Measurements from ENCODE around the gene RAD21L1.
"Not testable (repeated sequence)": the region's sequence is repeated elsewhere in the genome, so short reads cannot be mapped to it uniquely, and the experiment has no call there.

Gene RAD21L1

DNA sequence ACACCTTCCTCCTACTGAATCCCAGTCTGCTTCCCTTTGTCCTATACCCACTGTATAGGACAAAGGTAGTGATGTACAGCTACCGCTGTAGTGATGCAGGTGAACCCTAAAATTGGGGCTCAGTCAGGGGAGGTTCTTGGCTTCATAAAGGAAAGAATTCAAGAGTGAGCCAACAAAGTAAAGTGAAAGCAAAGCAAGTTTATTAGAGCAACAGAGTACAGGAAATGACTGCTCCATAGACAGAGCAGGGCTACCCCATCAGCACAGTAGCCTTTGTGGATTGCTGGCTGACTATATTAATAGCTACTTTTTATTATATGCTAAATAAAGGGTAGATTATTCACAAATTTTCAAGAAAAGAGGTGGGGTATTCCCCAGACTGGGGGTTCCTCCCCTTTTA lies 25.9 kb upstream of the RAD21L1 start:
- no peak for FAIRE-seq

DNA sequence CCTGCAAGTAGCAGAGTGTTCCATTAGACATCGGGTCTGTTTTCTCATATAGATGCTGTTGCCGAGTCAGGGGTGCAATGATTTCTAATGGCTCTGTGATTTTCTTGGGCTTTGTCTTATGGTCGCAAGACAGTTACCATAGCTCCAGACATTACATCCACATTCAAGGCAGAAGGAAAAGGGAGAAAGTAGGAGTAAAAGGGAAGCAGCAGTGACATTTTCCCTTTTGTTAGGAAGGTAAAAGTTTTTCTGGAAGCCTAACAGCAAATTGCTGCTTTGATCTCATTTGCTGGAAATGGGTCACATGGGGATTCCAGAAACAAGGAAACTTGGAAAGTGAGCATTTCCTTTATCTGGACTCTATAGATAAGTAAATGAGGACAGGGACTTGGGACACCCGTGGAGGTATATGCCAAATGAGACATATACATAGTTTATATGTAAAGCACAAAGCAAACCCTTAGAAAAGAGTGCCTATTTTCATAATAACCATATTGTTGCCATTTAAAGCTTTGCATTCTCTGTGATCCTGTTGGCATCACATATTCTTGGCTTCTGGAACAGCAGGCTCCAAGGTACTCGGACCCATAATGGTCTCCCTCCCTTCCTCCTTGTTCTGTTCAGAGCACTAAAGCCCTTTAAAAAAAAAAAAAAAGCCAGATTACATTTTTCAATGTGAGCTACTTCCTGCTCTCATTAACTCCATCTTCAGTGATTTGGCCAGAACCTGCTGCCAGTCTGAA lies 22.9 kb upstream of the RAD21L1 start, which contains the start of gene C20orf202:
TSS of gene C20orf202 (plus strand) at position 693 of the 743 bp plus-strand sequence. CDS start 132 bp downstream, outside the sequence.
- FAIRE-seq, result no peak

DNA sequence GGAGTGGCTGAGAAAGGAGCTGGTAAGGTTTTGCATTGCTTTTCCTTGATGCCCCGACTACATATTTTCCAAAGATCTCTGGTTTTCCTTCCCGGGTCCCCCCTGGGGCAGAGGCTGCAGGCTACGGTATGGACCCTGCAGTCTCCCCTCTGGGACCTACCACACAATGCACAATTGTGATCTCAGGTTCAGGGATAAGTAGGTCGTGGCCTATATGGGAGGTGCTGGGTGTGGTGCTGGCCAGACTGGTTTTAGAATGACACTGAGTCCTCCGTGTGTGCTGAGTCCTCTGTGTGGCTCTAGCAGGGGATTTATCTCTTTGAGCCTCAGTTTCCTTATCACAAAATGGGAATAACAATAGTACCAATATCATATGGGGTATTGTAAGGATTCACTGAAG lies 22.2 kb upstream of the RAD21L1 start:
- no peak for FAIRE-seq

DNA sequence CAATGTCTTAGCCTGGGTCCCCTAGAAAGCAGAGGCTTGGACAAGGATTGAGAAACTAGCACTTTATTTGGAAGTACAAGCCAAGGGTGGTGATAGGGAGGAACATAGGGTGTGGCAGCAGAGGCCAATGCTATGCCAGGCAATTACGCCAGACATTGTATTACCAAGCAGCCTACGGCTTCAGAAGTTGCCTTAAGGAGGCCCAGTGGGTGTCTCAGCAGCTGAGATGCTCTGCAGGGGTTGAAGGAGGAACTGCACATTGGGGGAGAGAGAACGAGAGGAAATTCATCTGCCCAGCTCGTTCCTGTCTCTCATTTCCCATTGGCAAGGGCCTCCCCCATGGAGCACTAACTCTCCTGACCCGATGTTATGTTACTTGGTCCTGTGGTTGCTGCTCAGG lies 21.7 kb upstream of the RAD21L1 start:
- FAIRE-seq, result no peak

DNA sequence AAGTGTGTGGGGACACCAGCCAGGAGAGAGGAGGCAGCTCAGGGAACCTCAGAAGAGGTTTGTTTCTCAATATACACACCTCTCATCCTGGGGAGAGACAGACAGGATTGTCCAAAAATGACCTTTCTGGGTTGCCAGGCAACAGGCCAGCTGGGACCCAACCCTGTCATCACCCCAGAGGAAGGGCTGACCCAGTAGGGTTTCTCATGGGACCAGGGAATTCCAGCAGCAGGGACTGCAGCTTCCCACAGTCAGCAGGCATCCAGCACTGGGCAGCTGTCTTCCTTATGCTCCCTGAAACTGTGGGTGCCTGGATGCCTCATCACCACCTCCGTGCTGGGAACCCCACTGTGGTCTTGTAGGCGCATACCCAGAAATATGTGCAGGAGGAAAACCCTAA lies 21.3 kb upstream of the RAD21L1 start:
- FAIRE-seq, result no peak

DNA sequence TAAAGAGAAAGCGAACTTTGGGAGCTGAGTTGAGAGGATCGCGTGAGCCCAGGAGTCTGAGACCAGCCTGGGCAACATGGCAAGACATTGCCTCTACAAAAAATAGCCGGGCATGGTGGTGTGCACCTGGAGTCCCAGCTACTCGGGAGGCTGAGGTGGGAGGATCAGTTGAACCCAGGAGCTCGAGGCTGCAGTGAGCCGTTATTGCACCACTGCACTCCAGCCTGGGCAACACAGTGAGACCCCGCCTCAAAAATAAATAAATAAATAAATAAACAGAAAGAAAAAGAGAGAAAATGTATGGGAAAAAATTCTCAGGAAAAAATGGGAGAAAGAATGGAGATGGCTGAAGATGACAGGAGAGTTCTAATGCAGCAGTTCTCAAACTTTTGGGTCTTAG lies 20.0 kb upstream of the RAD21L1 start:
- no peak for FAIRE-seq

DNA sequence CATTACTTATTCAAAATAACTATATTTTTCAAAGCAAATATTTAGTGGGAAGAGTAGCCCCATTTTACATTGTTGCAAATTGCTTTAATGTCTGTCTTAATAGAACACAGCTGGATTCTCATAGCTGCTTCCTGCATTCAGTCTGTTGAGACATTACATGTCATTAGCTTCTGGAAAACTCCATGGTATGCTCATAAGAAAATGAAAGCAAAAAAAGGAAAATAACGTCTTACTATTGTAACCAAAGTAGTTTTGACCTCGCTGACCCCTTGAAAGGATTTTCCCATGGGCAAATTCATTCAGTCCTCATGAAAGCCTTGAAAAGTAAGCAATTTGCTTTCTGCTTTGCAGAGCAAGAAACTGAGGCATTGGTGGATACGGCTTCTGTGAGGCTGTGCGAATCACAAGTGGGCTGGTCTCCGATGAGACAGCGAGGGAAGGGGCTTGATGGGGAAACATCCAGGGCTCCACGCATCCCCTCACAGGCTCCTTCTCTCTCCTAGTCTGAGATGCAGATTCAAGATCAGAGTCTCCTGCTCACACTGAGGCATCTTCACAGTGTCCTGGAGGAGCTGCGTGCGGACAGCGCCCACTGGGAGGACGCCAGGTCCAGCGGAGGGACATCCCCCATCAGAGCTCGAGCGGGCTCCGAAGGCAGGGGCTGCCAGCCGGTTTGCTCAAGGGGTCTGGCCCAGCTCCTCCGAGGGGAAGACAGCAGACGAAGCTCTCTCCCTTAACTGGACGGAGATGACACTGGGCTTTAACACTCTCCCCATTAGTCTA lies 19.3 kb upstream of the RAD21L1 start:
- no peak for FAIRE-seq

DNA sequence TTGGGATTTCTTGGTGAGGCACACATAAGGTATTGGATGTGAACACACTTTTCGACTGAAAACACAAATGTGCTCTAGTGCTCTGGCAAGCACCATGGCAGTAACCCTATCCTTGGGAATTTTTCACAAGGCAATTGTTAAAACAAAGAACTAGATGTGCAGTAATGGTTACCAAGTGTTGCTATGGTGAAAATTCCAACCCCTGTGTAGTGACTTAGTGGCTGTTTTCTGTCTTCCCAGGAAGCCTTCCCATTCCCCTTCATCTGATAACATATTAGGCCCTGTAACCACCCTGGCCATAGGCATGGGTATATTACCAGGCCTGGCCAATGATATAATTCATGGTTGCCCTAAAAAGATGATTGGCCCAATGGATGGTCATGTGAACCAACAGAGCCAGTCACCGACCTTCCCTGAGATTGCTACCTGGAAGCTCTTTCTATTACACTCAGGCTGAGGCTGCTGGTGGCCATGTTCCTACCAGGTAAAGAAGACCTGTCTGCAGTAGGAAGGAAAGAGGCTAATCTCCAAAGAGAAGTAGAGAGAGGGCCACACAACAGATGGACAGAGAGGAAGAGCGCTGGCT lies 18.5 kb upstream of the RAD21L1 start:
- no peak for FAIRE-seq

DNA sequence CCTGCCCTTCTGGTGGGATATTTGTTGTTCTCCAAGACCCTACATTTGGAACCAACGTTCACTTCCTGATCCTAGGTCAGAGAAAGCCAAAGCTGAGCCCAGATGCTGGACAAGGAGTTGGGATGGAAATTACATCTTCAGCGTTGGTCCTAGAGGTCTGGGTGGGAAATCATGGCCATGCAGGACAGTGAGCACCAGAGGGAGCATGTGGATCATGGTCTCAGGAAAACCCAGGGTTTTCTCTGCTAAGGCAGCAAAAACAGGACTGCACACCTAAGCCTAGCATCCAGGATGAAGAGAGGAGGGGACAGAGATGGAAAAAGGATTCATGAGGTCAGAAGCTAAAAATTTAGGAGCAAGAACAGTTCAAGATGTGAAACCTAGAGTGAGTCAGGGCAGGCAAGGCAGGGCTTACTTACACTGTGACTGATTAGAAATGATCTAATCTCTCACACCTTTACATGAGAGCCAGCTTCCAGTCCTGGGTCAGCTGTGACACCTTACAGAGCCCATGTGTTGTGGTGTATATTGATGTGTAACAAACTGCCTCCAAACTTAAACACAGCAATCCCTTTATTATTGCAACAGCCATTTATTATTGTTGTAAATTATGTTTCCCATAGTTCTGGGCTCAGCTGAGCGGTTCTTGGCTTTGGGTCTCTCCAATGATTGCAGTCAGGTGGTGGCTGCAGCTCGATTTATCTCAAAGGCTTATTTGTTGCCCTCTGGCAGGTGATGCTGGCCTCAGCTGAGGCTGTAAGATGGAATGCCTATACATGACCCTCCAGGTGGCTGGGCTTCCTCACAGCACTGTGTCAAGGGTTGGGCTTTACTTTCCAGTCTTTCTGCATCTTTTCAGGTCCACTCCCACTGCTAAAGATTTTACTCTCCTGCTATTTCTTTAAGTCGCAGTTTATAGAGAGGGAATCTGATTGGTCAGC lies 16.1 kb upstream of the RAD21L1 start:
- FAIRE-seq, result no peak

DNA sequence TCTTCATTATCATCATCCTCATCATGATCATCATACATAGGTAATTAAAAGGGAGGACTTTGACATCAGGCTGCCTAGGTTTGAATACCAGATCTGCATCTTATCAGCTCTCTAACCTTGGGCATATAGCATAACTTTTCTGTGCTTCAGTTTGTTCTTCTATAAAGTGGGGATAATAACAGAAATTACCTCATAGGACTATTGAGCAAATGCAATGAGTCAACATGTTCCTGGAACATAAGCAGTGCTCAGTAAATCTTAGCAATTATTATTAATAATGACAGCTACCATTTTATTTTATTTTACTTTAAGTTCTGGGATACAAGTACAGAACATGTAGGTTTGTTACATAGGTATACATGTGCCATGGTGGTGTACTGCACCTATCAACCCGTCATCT lies 15.3 kb upstream of the RAD21L1 start:
- FAIRE-seq, result no peak

DNA sequence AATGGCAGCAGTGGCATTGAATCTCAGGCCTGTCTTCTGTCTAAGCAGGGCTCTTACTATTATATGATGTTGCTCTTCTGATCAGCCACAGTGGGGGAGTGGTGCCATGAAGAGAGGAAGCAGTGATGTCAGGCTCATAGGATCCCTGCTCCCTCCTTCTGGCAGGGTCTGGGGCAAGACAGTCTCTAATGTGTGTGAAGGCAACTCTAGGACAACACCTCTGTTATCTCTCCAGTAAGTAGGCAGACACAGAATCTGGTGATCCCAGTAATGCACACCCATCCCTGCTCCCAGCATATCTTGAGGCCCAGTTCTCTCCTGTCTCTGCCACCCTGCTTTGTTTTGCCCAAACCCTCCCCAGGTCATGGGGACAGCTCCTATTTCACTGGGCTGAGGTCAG lies 13.8 kb upstream of the RAD21L1 start:
- no peak for FAIRE-seq

DNA sequence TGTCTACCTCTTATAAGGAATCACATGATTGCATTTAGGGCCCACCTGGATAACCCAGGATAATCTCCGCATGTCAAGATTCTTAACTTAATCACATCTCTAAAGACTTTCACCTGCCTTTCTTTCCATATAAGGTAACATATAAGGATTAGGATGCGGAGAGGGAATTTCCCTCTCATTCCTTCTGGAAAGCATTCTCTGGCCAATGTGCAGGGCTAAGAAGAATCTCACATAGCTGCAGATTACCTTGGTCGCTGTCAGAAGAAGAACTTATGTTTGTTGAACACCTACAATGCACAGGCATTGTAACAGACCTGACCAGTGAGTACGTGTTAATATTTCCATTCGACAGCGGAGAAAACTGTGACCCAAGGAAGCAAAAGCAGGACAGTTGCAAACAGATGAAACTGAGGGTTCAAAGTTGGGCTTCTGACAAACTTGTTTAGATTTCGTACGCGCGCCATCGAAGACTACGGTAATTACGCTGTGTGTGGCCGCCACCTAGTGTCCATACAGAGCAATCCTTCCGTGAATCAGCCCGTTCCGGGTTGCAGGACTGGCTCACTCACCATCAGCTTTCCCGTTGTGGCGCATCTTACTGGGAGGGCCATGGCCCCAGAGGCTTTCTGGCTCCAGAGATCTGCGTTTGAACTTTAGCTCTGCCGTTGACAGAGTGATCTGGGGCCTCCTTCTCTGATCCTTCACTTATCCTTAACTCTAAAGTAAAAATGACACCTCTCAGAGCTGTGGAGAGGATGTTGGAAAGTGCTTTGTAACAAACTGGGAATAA lies 13.0 kb upstream of the RAD21L1 start:
- FAIRE-seq, result no peak

DNA sequence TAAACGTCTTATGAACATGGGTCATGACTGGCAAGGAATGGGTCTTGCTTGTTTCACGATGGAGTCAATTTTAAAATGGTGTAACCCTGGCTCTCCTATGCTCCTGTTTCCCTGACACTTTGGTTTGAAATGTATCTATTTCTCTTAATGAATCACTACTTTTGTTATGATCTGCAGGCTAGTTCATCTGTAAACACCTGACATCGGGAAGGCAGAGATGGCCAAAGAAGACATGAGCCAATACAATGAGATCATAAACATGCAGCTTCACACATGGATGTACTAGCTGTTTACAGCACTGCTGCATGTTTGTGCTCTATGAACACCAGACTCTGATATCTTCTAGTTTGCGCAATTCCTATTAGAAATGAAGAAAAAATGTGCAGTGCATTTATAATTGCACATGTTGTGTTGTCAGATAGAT lies 11.0 kb upstream of the RAD21L1 start:
- FAIRE-seq, result no peak

DNA sequence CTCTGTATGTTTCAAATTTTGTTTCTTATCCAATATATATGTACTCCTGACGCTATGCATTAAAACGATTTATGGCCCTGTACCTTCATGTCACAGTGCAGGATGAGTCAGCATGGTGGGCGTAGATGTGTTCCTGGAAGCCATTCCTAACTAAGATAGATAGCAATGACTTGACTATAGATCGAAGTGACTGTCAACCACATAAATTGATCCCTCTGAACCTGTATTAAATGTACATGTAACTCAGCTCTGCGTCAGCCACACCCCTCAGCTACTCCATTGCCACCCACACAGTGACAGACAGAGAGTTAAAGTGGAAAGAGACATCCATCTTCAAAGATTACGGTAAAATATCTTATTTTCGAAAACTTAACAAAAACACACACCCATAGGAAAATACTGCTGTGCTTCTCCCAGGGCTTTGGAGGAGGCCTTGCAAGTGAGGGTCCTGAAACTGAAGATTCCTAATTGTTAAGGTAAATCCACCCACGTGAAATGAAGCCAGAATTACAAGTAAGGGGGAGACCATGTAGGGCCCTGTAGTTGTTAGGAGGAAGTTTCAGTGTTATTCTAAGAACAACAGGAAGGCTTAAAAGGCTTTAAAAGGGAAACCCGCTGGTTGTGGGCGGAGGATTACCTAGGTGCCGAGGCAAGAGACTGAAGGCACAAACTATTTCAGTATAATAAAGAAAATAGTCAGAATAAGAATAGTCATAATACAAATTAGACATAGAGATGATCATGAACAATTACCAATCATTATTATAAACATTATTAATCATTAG lies 10.3 kb upstream of the RAD21L1 start:
- FAIRE-seq, result no peak

DNA sequence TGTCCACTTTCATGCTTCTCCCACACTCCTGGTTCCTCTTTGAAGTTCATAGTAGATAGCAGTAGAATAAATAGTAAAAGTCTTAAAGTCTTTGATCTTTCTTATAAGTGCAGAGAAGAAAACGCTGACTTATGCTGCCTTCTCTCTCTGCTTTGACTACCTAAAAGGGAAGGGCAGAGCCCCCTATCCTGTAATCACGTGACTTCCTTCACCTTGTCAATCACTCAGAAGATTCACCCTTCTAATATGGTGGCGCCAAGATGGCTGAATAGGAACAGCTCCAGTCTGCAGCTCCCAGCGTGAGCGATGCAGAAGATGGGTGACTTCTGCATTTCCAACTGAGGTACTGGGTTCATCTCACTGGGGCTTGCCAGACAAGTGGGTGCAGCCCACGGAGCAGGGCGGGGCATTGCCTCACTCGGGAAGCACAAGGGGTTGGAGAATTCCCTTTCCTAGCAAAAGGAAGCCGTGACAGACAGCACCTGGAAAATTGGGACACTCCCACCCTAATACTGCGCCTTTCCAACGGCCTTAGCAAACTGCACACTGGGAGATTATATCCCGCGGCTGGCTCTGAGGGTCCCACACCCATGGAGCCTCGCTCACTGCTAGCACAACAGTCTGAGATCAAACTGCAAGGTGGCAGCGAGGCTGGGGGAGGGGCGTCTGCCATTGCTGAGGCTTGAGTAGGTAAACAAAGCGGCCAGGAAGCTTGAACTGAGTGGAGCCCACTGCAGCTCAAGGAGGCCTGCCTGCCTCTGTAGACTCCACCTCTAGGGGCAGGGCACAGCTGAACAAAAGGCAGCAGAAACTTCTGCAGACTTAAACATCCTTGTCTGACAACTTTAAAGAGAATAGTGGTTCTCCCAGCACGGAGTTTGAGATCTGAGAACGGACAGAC lies 9.1 kb upstream of the RAD21L1 start:
- FAIRE-seq, result not testable (repeated sequence)

DNA sequence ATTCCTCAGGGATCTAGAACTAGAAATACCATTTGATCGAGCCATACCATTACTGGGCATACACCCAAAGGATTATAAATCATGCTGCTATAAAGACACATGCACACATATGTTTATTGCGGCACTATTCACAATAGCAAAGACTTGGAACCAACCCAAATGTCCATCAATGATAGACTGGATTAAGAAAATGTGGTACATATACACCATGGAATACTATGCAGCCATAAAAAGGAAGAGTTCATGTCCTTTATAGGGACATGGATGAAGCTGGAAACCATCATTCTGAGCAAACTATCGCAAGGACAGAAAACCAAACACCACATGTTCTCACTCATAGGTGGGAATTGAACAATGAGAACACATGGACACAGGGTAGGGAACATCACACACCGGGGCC lies 3.1 kb upstream of the RAD21L1 start:
- FAIRE-seq, result not testable (repeated sequence)

DNA sequence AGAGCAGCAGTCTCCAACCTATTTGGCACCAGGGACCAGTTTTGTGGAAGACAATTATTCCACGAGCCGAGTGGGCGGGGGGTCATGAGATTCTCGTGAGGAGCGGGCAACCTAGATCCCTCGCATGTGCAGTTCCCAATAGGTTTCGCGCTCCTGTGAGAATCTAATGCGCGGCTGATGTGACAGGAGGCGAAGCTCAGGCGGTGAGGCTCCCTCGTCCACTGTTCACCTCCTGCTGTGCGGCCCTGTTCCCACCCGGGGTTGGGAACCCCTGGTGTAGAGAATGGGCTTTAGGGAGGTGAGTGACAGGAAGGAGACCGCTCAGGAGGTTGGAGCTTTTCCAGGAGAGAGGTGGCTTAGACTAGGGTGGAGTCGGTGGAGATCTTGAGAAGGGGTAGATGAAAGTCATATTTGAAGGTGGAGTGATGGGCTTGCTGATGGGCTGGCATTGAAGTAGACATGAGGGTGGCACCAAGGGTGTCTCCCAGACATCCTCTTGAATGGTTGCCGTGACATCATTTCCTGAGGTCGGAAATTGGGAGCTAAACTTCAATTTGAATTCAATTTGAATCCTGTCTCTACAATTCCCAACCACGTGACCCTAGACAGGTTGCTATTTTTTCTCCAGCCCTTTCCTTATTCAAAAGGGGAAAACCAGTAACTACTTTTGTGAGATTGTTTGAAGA lies 1.5 kb upstream of the RAD21L1 start:
- no peak for FAIRE-seq

DNA sequence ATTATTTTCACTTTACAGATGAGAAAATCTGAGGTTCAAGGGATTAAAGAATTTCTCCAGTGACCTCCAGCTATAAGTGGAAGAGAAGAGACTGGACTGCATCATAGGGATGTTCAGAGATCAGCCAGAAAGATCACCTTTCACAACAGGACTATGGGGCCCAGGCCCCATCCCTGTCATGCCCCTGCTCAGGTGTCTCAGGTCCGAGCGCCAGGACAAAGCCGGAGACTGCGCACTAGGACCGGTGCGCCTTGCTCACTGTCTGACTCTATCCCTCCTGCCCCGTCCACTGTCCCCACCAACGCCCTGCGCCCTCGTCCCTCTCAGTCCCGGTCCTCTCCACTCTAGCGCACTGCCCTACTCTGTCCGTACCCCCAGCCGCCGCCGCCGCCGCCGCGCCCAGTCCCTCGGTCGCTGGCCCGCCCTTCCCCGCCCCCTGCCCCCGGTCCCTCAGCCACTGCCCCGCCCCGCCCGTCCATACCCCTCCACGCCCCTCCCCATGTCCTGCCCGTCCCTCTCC lies 521 bp upstream of the RAD21L1 start:
- no peak for FAIRE-seq

DNA sequence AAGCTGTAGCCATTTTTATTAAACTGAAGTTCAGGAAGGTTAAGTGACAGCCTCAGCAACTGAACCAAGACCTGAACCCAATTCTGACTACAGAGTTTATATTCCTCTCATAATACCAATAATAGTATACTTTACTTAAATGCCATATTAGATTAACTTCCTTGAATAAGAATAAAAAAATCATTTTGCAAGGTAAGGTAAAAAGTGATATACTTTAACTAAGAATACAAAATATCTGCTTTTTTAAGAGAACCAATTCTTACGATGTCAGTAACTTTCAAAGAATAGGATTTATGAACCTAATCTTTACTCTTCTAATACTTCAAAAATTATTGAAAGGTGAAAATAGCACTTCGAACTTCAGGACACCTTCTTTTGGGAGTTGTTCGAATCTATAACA lies 3.7 kb downstream of the RAD21L1 start:
- FAIRE-seq, result no peak

Measured in islet of Langerhans (tissue), 1 donor.